Measurements from ENCODE around the gene TMPRSS7.

GRCh38 chr3:112004187-112004586, 30.3 kb upstream of the TMPRSS7 start:
- TF ChIP-seq SUZ12 (IDR thresholded peaks at IDR 0.05; ENCODE audit: extremely low read depth, insufficient read depth, insufficient read length) (no peak), ZNF274 (IDR thresholded peaks at IDR 0.05; ENCODE audit: low read depth, low read length) (no peak), YY1 (IDR thresholded peaks at IDR 0.05; ENCODE audit: insufficient read depth, insufficient read length) (no peak)

Measured in NT2/D1 (cell line).